Astrocyte (in vitro differentiated cells and primary cell): ENCODE results near the gene ISLR2. TPM values are rescaled to one million over a fixed set of nuclear protein-coding genes. Genes with fewer than 3 reads are reported as not detected.
"Not testable (repeated sequence)": the region's sequence is repeated elsewhere in the genome, so short reads cannot be mapped to it uniquely, and the experiment has no call there.

Source experiments
- DNase-seq: peaks from one replicate; pipeline ENCODE4 v3.0.0-alpha.2; 2010; ENCODE audit warnings: low read depth
- FAIRE-seq: peaks from 2 replicates; lab custom pipeline; 2011; peaks lifted over from hg19 to GRCh38; lab: Jason Lieb, UNC
- H2AFZ ChIP-seq: 2 replicates; pipeline ENCODE4 v1.6.0; 2012; ENCODE audit warnings: low read depth, low read length, inconsistent platforms
- H3K27ac ChIP-seq: 2 replicates; pipeline ENCODE4 v1.5.1; 2011; ENCODE audit warnings: low read depth, low read length, inconsistent platforms
- H3K27me3 ChIP-seq: 2 replicates; pipeline ENCODE4 v1.6.0; 2011; ENCODE audit warnings: low read length, inconsistent platforms; ENCODE audit not compliant: insufficient read depth
- H3K36me3 ChIP-seq: 2 replicates; pipeline ENCODE4 v1.5.1; 2011; ENCODE audit warnings: low read length, inconsistent platforms; ENCODE audit not compliant: insufficient read depth
- H3K4me1 ChIP-seq: 2 replicates; pipeline ENCODE4 v1.5.1; 2011; ENCODE audit warnings: low read length, inconsistent platforms; ENCODE audit not compliant: insufficient read depth
- H3K4me2 ChIP-seq: 2 replicates; pipeline ENCODE4 v1.6.0; 2012; ENCODE audit warnings: low read length, inconsistent platforms
- H3K4me3 ChIP-seq: 2 replicates; pipeline ENCODE4 v1.5.1; 2011; ENCODE audit warnings: low read depth, mild to moderate bottlenecking, low read length, inconsistent platforms; ENCODE audit not compliant: insufficient read depth
- H3K79me2 ChIP-seq: 2 replicates; pipeline ENCODE4 v1.6.0; 2012; ENCODE audit warnings: mild to moderate bottlenecking, low read length, inconsistent platforms; ENCODE audit not compliant: insufficient read depth
- H3K9ac ChIP-seq: 2 replicates; pipeline ENCODE4 v1.6.0; 2012; ENCODE audit warnings: mild to moderate bottlenecking, low read length, inconsistent platforms
- H3K9me3 ChIP-seq: 2 replicates; pipeline ENCODE4 v1.5.1; 2012; ENCODE audit warnings: low read depth, mild to moderate bottlenecking, low read length, inconsistent platforms; ENCODE audit not compliant: insufficient read depth
- H4K20me1 ChIP-seq: 2 replicates; pipeline ENCODE4 v1.6.0; 2012; ENCODE audit warnings: low read length, inconsistent platforms; ENCODE audit not compliant: insufficient read depth
- H3K27ac Mint-ChIP-seq: one replicate; pipeline ENCODE4 v1.8.0; 2021; ENCODE audit warnings: mild to moderate bottlenecking, mixed read lengths; ENCODE audit not compliant: unreplicated experiment
- H3K27me3 Mint-ChIP-seq: one replicate; pipeline ENCODE4 v1.8.0; 2021; ENCODE audit warnings: low read depth, mixed read lengths; ENCODE audit not compliant: unreplicated experiment
- H3K36me3 Mint-ChIP-seq: one replicate; pipeline ENCODE4 v1.8.0; 2021; ENCODE audit warnings: low read depth, mixed read lengths; ENCODE audit not compliant: unreplicated experiment
- H3K4me1 Mint-ChIP-seq: one replicate; pipeline ENCODE4 v1.8.0; 2021; ENCODE audit warnings: low read depth, mixed read lengths; ENCODE audit not compliant: unreplicated experiment
- H3K4me3 Mint-ChIP-seq: one replicate; pipeline ENCODE4 v1.8.0; 2021; ENCODE audit warnings: mild to moderate bottlenecking, moderate library complexity, mixed read lengths; ENCODE audit not compliant: unreplicated experiment
- H3K9me3 Mint-ChIP-seq: one replicate; pipeline ENCODE4 v1.8.0; 2021; ENCODE audit warnings: mild to moderate bottlenecking, mixed read lengths; ENCODE audit not compliant: unreplicated experiment
- CTCF ChIP-seq: IDR thresholded peaks from 2 replicates; pipeline ENCODE4 v1.5.1; 2011; ENCODE audit warnings: low read depth, mild to moderate bottlenecking, inconsistent platforms, low read length, moderate library complexity; ENCODE audit not compliant: insufficient read depth
- EZH2 ChIP-seq: IDR thresholded peaks from 2 replicates; pipeline ENCODE4 v1.6.1; 2012; ENCODE audit warnings: mild to moderate bottlenecking, low read length, inconsistent platforms; ENCODE audit not compliant: insufficient read depth
- total RNA-seq: library from RNA; stranded (reverse); gene quantifications from 2 replicates; pipeline ENCODE4 v1.2.1, GENCODE V29; 2021

Gene ISLR2
- total RNA-seq, 1 donor from 2014 or later: 0.14 TPM

DNA sequence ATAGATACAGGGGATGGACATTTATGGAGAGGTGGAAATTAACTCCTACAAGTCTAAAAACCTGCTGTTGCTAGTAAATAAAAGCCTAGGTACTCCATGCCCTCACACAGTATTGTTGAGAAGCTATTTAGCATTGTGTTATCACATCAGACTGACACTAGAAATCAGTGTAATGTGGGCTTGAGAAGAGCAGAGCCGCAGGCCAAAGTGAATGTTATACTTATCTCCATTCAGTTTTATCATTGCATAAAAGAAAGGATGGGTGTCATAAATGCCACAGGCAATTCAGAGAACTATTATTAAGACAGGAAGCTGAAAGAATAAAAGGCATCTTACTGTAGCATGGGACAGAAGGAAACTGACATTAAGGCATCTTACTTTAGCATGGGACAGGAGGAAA lies 29.4 kb downstream of the ISLR2 start:
- no peaks in the 10 kb centered on the region for H3K36me3 ChIP-seq
- peaks cover 19% of the 10 kb centered on the region for H3K27me3 Mint-ChIP-seq
- no peaks in the 10 kb centered on the region for H4K20me1 ChIP-seq
- no peaks in the 10 kb centered on the region for H3K27me3 ChIP-seq
- no peaks in the 10 kb centered on the region for H3K79me2 ChIP-seq
- H3K27ac Mint-ChIP-seq: no peak overlapping the region
- H3K9ac ChIP-seq: no peak overlapping the region
- H3K4me3 Mint-ChIP-seq: no peak overlapping the region
- DNase-seq (no peak), FAIRE-seq (no peak)
- peaks cover 10% of the 10 kb centered on the region for H3K4me1 Mint-ChIP-seq
- peaks cover under 1% of the 10 kb centered on the region for H3K9me3 Mint-ChIP-seq
- no peak overlapping the region for H3K4me2 ChIP-seq
- no peak overlapping the region for H3K27ac ChIP-seq
- H3K4me1 ChIP-seq: peaks cover 7% of the 10 kb centered on the region
- TF ChIP-seq CTCF (no peak), EZH2 (no peak)
- no peak overlapping the region for H3K4me3 ChIP-seq
- no peaks in the 10 kb centered on the region for H3K36me3 Mint-ChIP-seq
- no peak overlapping the region for H2AFZ ChIP-seq
- H3K9me3 ChIP-seq: no peaks in the 10 kb centered on the region

DNA sequence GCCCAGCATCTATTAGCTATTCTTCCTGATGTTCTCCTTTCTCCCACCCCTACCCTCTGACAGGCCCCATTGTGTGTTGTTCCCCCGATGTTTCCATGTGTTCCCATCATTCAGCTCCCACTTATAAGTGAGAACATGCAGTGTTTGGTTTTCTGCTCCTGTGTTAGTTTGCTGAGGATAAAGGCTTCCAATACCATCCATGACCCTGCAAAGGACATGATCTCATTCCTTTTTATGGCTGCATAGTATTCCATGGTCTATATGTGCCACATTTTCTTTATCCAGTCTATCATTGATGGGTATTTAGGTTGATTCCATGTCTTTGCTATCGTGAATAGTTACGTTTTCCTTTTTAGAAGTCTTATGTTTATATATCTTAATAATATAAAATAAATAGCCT lies 30.0 kb downstream of the ISLR2 start:
- H3K4me3 Mint-ChIP-seq: not testable (repeated sequence)

GRCh38 chr15:74162195-74162536 lies 31.8 kb downstream of the ISLR2 start:
- H2AFZ ChIP-seq, H3K4me3 Mint-ChIP-seq, FAIRE-seq, H3K4me3 ChIP-seq, H3K4me1 ChIP-seq, H3K9me3 ChIP-seq, H3K36me3 ChIP-seq, H3K27ac ChIP-seq, H3K79me2 ChIP-seq, H3K36me3 Mint-ChIP-seq, H3K4me2 ChIP-seq, H4K20me1 ChIP-seq, H3K4me1 Mint-ChIP-seq, H3K9me3 Mint-ChIP-seq, H3K27me3 ChIP-seq, H3K9ac ChIP-seq, H3K27ac Mint-ChIP-seq, DNase-seq: not testable (repeated sequence)
- peaks cover 24% of the 10 kb centered on the region for H3K27me3 Mint-ChIP-seq

More for the DNA sequence above, 30.0 kb downstream of the ISLR2 start:
- Mint-ChIP-seq H3K27me3 (peaks cover 24% of the 10 kb centered on the region), H3K4me1 (peaks cover 10% of the 10 kb centered on the region)
- H3K27ac ChIP-seq, H3K79me2 ChIP-seq, H3K36me3 Mint-ChIP-seq, DNase-seq, H3K4me3 ChIP-seq, H3K4me1 ChIP-seq, H3K9me3 ChIP-seq, H3K4me2 ChIP-seq, H3K36me3 ChIP-seq, H2AFZ ChIP-seq, H3K9ac ChIP-seq, H3K27ac Mint-ChIP-seq, FAIRE-seq, H3K9me3 Mint-ChIP-seq, H4K20me1 ChIP-seq, H3K27me3 ChIP-seq: not testable (repeated sequence)

GRCh38 chr15:74165461-74165860 lies 35.1 kb downstream of the ISLR2 start:
- TF ChIP-seq EZH2: no peak
- TF ChIP-seq CTCF: no peak
- Histone ChIP-seq H3K4me1 (no peaks in the 10 kb centered on the region), H3K9me3 (no peaks in the 10 kb centered on the region), H3K79me2 (no peaks in the 10 kb centered on the region), H3K4me2 (no peak overlapping the region), H4K20me1 (no peaks in the 10 kb centered on the region), H3K27ac (no peak overlapping the region), H3K4me3 (no peak overlapping the region), H3K27me3 (no peaks in the 10 kb centered on the region), H3K36me3 (no peaks in the 10 kb centered on the region), H2AFZ (no peak overlapping the region), H3K9ac (no peak overlapping the region)
- H3K36me3 Mint-ChIP-seq: no peaks in the 10 kb centered on the region
- H3K27ac Mint-ChIP-seq: no peak overlapping the region
- H3K27me3 Mint-ChIP-seq: peaks cover 49% of the 10 kb centered on the region
- no peak overlapping the region for H3K4me3 Mint-ChIP-seq
- DNase-seq: no peak
- peaks cover 5% of the 10 kb centered on the region for H3K9me3 Mint-ChIP-seq
- peaks cover 2% of the 10 kb centered on the region for H3K4me1 Mint-ChIP-seq
- FAIRE-seq: no peak
